Activated T-cell treated with anti-CD3 and anti-CD28 coated beads for 4 hours (primary cell): ENCODE results near the gene ABHD17B.
"Not testable (repeated sequence)": the region's sequence is repeated elsewhere in the genome, so short reads cannot be mapped to it uniquely, and the experiment has no call there.

Experiments used
- DNase-seq: peaks from one replicate; pipeline ENCODE4 v3.0.0-alpha.2; 2020

ABHD17B gene

DNA sequence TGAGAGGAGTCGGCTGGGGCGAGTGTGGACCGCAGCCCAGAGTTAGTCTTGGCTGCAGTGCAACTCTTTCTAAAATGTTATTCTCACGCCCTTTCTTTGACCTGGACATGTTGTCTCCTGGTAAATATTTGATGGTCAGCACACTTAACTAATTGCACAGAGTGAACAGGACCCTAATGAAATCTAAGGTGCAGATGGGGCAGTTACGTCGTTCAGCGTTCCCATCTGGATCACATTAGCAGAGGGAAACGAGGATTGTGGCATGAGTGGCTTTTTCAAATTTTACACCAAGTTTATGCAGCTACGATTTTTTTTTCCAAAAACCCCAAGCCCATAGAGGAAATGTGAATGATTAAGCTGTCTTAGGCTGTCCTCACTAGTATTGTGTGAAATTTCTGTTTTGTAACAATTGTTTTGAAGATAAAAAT is 929 bp upstream of the ABHD17B start:
- no peak for DNase-seq

DNA sequence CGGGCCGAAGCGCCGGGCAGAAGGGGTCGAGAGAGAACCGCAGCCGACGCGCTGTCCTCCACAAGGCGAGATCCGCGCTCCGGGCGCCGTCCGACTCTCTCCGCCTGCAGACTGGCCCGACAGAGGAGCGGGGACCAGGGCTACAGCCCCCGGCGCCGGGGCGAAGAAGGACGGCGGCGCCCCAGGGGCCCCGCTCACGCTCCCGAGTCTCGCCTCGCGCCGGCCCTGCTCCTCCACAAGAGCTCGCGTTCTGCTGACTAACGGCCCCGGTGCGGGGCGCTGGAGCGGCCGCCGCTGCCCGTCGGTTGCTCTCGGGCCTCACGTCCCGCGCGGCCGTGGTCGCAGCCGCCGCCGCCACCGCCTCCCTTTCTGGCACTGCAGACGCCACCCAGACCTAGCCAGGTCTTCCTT is 338 bp downstream of the ABHD17B start:
- DNase-seq = no peak

DNA sequence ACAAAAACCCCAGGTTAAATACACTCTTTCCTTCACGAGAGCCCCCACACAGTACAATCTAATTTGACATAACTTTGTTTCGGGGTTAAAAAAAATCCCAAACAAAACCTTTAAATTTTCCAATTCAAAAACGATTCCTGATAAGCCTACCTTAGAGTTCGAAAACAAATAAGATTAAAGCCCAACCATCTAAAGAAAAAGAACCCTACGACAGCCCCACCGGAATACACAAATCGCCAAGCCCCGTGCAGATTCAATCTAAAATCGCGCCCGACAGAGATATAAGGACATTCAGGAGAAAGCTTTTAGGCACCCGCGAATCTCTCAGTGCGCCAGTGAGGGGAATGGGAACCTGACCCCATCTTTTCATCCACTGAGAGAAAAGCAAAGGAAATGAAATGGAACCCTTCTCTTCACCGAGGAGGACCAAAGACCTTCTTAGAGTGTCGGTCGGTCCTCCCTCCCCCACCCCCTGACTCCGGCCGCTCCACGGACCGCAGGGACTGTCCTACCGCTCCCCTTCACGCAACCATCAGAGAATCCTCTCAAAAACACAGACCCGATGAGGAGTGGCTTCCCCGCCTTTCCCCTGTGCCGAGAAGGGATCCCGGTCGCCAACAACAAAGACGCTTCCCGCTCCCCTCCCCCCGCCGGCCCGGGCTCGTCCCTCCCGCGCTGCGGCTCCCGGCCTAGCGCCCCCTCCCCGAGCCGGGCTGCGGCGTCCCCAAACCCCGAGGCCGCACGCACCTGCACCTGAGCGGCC is 925 bp downstream of the ABHD17B start:
- peak; percentile 11 for DNase-seq

DNA sequence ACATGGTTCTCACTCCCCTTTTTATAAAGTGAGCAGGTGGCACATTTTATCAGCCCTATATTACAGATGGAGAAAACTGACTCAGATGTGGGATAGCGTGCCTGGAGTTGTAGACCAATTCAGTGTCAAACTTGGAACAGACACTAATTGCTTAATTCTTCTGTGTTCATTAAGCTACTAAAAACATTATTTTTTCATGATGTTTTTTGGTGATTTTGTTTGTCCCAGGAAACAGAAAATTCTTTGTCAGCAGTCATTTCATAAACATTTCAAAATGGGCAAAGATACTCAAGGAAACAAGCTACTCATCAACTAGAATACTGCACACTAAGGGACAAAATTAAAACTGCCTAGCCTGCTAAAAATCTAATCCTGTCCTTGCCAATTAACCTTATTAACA is 2.2 kb downstream of the ABHD17B start:
- DNase-seq = no peak

DNA sequence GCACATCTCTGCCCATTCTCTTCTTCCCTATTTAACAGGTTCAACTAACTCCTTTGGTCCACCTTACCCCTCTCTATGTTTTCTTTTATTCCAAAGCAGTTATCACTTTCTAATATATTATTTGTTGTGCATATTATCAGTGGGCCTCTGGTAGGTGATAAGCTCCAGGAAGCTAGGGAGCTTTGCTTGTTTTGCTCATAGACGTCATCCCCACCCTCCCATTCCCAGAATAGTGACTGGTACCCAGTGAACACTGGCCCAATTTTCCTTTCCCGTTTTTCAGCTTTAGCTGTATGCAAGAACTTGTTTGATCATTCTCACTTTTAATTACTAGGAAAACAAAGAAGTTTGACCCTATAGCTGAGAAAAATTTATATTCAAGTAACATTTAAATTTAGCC is 6.9 kb downstream of the ABHD17B start:
- DNase-seq = no peak

DNA sequence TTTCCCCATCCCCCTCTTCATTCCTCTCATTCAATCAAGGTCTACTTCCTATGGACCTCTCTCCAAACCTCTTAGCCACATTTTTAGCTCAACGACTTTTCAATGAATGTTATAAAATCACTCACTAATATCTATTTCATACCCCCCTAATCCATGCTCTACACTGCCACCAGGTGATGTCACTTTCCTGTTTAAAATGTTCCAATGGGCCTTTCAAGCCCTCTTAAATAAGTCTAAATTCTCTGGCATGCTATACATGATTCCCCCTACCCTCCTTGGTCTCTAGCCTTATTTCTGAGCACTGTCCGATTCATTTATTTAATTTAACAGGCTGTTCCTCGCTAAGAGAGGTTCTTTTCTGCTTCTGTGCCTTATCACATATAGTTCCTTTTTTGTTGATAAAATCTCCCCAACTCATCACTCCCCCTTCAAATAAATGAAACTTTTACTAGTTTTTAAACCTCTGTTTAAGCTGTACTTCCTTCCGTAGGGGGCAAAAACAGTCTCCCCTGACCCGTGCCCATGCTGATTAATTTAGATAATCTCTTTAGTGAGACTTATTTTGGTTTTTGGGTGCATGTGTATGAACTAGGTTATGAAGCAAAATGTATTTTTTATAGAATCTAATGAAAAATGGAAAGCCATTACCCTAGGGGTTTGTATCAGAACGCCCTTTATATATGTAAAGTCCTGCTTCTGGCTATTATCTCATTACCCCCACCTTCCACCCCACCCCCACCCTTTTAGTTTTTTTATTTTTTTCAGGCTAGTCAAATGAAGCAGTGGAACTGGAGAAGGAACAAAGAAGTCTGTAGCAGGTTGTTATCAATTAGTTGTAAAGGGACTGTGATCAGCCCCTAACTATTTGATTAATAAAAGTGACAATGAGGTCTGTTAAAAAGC is 9.0 kb downstream of the ABHD17B start:
- DNase-seq = no peak

DNA sequence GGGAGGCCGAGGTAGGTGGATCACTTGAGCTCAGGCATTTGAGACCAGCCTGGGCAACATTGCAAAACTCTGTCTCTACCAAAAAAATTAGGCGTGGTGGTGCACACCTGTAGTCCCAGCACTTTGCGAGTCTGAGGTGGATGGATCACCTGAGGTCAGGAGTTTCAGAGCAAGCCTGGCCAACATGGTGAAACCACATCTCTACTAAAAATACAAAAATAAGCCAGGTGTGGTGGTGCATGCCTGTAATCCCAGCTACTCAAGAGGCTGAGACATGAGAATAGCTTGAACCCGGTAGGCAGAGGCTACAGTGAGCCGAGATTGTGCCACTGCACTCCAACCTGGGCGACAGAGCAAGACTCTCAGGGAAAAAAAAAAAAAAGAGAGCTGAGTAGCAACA is 12.2 kb downstream of the ABHD17B start:
- not testable (repeated sequence) for DNase-seq

DNA sequence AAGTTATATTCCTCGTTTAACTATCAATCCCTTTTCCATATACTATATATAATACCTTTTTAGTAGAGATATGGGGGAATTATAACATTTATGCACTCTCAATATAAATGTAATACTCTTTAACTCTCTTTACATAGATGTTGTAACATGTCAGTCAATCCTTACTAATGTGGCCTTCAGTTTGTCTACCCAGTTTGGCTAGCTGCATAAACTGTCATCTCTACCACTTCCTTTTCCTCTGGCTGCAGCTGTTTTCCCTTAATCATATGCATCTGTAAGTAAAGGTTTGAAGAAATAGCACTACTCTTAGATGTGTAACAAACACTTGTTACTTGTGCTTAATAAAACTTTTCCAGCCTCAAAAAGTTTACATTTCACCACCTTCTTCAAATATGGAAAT is 13.4 kb downstream of the ABHD17B start:
- no peak for DNase-seq

DNA sequence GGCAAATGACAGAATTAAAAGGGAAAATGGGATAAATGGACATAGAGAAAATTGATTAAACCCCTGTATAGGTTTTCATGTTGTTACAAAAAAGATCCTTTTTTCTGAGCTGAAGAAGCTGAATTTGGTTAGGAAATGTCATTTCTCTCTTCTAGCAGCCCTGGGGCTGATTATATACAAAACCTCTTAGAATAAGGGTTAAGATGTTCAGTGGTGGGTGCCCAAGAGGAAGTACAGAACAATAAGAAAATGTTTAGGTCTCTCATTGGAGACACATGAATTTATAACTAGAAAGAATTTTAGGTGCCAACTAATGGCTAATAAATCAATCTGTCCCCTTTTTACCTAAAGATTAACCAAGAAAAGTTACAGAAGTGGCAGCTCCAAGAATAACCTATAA is 14.2 kb downstream of the ABHD17B start:
- DNase-seq = no peak

DNA sequence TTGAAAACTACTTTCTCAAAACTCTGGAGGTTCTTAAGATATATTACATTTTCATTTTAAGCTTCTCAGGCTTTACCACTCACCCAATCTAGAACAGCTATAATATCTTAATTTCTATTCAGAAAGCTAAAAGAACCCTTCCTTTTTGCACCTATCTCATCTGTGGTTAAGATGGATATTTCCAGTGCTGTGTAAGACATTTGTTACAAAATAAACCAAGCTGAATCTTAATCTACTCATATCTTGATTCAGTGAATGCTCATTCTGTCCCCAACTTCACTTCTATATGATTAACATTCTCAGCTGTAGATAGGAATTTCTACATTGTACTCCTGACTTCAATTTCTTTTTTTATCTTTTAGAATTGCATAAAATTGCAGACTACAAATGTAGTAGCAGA is 15.0 kb downstream of the ABHD17B start:
- no peak for DNase-seq

DNA sequence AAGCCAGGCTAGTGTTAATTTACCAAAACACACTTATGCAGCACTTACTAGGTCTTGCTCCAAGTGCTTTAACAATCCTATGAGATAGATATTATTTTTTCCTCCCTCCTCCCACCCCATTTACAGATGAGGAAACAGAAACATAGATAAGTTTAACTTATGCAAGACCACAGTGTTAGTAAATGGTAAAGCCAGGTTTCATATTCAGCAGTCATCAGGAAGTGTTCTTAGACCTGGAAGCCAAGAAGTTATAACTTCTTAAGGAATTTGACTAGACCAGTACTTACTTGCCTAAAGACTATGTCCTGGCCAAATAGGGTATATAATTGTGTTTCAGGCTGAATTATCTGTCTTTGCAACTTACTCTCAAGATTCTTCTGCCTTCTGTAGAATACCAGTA is 15.9 kb downstream of the ABHD17B start:
- no peak for DNase-seq

DNA sequence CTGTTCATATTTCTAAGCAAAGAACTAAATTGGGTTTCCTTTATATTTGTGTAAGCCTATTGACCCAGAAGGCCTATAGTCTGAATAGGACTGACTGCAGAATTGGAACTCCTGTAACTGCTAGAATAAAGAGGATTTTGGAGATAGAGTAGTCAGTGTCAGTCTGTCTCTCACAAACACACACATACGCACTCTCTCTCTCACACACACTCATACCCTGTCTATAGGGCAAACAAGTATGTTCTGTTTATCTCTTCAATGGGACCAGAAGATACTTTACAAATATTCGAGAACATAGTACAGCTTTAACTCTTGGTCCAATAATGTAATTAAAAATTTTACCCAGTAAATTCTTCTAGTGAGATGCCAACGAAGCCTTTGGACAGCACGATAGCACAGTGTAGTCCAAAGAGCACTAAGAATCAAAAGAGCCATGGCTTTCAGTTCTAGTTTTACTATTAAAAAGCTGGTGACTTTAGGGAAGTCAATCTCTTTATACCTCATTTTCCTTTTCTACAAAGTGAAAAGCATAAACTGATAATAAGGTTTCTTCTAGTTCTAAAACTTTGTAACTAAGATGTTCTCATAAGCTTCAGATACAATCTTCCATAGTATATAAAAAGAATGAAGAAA is 19.3 kb downstream of the ABHD17B start:
- no peak for DNase-seq

DNA sequence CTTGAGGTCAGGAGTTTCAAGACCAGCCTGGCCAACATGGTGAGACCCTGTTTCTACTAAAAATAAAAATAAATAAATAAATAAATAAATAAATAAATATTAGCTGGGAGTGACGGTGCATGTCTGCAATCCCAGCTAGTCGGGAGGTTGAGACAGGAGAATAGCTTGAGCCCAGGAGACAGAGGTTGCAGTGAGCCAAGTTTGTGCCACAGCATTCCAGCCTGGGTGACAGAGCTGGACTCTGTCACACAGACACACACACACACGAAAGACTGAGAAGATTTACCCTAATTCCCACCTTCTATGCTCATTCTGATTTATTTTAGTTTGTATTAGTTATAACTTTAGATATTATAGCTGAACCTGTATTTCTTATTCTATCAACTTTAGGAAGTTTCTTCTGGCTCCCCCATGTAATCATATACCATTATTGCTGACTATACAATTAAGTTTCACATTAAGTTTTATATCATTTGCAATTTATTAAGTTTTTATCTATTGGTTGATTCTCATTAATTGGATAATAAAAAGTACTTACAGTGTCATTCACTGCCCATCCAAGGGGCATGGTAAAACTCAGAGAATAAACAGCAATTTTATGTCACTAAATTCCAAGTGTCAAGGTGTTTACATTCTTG is 20.8 kb downstream of the ABHD17B start:
- DNase-seq = no peak

DNA sequence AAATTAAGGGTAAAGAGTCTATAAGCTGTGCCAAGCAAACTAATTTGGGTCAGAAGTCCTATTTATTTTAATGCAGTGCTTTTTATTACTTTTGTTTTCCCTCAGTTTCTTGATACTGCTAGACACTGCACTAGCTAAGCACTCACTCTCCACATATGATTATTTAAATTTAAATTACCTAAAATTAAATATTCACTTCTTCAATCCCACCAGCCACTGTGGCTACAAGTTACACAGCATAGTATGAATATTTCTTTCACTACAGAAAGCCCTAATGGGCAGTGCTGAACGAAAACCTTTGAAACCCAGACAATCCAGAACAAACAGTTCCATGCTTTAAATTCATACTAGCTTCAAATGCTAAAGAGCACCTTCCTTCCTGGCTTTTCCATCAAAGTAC is 23.6 kb downstream of the ABHD17B start:
- DNase-seq = no peak

DNA sequence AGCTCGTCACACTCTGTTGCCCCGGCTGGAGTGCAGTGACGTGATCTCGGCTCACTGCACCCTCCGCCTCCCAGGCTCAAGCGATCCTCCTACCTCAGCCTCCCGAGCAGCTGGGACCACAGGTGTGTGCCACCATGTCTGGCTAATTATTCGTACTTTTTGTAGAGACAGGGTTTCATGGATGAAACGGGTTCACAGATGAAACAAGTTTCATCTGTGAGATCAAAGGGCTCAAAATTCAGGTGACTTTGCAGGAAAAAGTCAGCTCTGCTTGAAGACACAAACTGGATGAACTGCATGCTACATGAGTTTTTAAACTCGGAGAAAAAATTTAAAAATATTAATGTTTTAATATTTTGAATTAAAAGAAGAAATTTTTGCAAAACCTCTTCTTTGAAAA is 24.5 kb downstream of the ABHD17B start:
- no peak for DNase-seq

DNA sequence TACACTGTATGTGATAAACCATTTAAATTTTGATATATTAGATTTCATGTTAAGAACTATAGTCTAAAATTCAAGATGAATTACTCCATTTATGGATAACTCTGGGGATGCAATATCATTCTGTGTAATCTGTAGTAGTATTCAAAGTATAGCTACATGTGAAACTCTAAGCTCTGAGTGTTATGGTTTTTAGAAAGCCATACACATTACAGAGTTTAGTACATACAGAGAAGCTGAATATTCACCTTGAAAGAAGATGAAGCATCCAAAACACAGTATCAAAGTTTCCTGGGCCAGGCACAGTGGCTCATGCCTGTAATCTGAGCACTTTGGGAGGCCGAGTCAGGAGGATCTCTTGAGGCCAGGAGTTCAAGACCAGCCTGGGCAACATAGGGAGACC is 25.0 kb downstream of the ABHD17B start:
- DNase-seq = no peak

DNA sequence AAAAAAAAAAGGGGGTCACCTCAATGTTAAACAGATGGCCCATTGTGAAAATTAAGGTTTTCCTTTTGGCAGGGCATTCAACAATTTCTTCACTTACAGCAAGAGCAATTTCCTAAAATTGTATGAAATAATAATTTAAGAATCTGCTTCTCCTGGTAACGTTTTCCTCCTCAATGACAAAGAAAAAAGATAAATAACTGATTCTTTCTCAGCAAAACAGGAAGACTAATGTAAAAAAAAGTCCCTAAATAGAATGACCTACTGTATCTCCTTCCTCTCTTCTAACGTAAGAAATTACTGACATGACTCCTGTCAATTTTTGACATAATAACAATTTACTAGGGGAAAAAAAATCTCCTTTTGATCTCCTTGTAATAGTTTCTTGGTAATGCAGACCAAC is 25.5 kb downstream of the ABHD17B start:
- no peak for DNase-seq

DNA sequence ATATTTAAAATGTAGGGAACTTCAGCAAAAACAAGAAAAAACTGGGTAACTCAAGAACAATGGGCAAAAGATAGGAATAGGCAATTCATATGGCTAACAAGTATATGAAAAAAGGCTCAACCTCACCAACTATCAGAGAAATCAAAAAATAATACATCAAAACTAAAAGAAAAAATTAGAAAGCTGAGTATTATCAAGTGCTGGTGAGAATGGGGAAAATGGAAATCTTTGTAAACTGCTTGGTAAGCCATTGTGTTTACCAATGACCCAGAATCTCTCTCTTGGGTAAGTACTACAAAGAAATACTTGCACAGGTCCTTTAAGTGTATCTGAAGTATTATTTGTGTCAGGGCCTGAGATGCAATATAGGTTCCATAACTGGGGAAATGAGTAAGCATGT is 27.0 kb downstream of the ABHD17B start:
- DNase-seq = no peak

DNA sequence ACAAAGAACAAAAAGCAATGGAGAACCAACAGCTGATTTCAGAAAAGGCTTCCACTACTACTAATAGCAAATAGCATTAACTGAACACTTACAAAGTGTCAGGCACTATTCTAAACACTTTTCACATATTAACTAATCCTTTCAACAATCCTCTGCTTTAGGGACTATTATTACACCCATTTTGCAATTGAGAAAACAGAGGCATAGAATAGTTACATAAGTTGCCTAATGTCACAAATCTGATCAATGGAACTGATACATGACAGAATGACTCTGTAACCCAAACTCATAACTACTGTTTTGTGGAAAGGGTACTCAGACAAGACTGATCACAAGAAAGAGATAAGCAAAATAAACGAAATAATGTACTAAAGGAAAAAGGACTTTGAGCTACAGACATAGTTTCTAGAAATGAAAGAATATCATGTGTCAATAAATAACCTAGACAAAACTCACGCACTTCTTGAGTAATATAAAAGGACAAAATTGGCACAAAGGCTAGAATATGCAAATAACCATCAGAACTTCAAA is 31.3 kb downstream of the ABHD17B start:
- no peak for DNase-seq

DNA sequence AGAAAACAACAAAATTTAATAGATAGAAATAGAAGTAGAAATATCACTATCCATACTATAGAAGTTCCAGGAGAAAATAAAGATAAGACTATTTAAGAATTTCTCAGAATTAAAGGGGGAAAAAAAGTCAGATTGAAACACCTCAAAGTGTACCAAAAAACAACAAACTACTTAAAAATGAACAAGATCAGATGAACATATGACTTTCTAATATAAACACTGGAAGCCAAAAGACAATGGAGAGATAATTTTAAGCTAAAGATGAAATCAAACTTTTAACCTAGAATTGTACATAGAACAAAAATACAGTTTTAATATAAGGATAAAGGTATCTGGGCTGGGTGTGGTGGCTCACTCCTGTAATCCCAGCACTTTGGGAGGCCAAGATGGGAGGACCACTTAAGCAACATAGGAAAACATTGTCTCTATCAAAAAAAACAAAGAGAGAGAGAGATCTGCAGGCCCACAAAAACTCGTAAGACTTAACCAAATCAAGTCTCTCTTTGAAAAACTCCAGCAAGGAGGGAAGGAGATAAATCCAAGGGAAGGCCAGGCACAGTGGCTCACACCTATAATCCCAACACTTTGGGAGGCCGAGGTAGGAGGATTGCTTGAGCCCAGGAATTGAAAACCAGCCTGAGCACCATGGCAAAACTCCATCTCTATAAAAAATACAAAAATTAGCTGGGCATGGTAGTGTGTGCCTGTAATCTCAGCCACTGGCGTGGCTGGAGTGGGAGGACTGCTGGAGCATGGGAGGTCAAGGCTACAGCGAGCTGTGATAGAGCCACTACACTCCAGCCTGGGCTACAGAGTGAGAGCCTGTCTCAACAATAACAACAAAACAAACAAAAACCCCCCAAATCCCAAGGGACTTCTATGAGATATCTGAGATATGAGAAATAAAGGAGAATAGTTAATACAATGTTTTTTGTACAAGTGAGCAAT is 32.4 kb downstream of the ABHD17B start:
- no peak for DNase-seq

DNA sequence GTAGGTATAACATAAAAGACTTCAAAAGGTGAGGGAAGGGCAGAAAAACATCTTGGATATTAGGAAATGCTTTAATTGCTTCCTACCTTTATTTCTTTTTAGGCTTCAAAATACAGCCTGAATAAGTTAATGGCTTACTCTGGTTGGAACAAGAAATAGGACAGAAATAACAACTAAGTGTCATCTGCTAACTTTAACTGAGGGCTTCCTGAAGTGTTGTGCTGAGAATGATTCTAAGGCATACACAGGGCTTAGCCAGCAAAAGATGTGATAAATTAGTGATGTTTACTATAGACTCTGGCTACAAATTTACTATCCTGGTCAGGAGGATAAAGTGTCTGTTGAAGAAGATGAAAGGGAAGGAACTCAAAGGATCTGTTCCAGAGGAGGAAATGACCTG is 34.2 kb downstream of the ABHD17B start:
- DNase-seq = no peak

DNA sequence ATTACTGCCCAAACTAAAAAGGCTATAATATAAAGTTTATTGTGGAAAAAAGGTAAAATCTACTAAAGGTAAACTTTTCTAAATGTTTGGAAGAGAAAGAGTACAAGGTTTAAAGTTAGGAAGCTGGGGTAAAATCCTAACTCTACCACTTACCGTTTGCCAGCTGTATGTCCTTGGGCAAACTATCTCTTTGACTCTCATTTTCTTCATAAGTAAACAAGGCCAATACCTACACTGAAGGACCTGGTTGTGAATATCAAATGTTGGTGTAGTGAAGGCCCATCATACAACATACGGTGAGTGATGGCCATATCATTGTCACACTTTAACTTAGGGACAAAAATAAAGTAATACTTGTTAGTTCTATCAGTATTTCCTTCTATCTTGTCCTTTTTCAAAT is 34.9 kb downstream of the ABHD17B start:
- DNase-seq = no peak
